HG03175 (cell line): ENCODE results near the gene AEBP1.

ENCODE experiments used
- ATAC-seq: cut with Tn5 transposase; IDR thresholded peaks from one replicate; pipeline ENCODE4 v1.9.1; 2021; ENCODE audit warnings: mild to moderate bottlenecking, moderate library complexity; ENCODE audit not compliant: unreplicated experiment

Gene AEBP1

GRCh38 chr7:44103923-44104859 lies at the start of gene AEBP1:
Gene AEBP1, plus strand, starts transcription at chr7:44104345. Its CDS starts 321 bp downstream, at chr7:44104666.
- no peak for ATAC-seq

GRCh38 chr7:44056681-44057080 lies 47.5 kb upstream of the AEBP1 start:
- ATAC-seq: no peak

GRCh38 chr7:44057181-44057848 lies 46.8 kb upstream of the AEBP1 start:
- no peak for ATAC-seq

GRCh38 chr7:44057849-44058758 lies 46.0 kb upstream of the AEBP1 start:
- no peak for ATAC-seq

GRCh38 chr7:44058759-44059218 lies 45.4 kb upstream of the AEBP1 start:
- peak; percentile 13 for ATAC-seq

GRCh38 chr7:44059219-44060090 lies 44.7 kb upstream of the AEBP1 start:
- ATAC-seq: peak; percentile 63

GRCh38 chr7:44060091-44060947 lies 43.8 kb upstream of the AEBP1 start:
- no peak for ATAC-seq

- ATAC-seq: no peak
Observed at GRCh38 chr7:44060948-44061644, 43.0 kb upstream of the AEBP1 start.

- ATAC-seq: no peak
Observed at GRCh38 chr7:44061645-44062179, 42.4 kb upstream of the AEBP1 start.

- no peak for ATAC-seq
Observed at GRCh38 chr7:44062180-44062902, 41.8 kb upstream of the AEBP1 start.

GRCh38 chr7:44062903-44063295 lies 41.2 kb upstream of the AEBP1 start:
- no peak for ATAC-seq

- no peak for ATAC-seq
Observed at GRCh38 chr7:44063547-44063893, 40.6 kb upstream of the AEBP1 start.

- ATAC-seq: no peak
Observed at GRCh38 chr7:44063894-44064651, 40.1 kb upstream of the AEBP1 start.

- ATAC-seq: no peak
Observed at GRCh38 chr7:44064791-44065430, 39.2 kb upstream of the AEBP1 start.

- no peak for ATAC-seq
Observed at GRCh38 chr7:44065431-44066110, 38.6 kb upstream of the AEBP1 start, which contains the start of gene PGAM2. Gene PGAM2, minus strand, starts transcription at chr7:44065567. Its CDS starts 38 bp downstream, at chr7:44065529.

- no peak for ATAC-seq
Observed at GRCh38 chr7:44066111-44066460, 38.1 kb upstream of the AEBP1 start.
